Fibroblast of lung (primary cell): ENCODE measurements around the gene MBOAT1.

Experiments used
- CTCF ChIP-seq, 2 donors: IDR thresholded peaks in 1 of 2; conservative IDR thresholded peaks in 1 of 2; 1 replicate in 1 of 2; 2 replicates in 1 of 2; pipeline ENCODE4 v1.5.1; 2011 to 2012; ENCODE audit warnings: low read length in 2 of 2, control low read depth in 1 of 2, inconsistent platforms in 1 of 2, low read depth in 1 of 2, mild to moderate bottlenecking in 1 of 2
- EZH2 ChIP-seq: IDR thresholded peaks from 2 replicates; pipeline ENCODE4 v1.5.1; 2012; ENCODE audit warnings: low read length, control low read depth, mild to moderate bottlenecking; ENCODE audit errors: missing control alignments

GRCh38 chr6:20210158-20210557 is 2.1 kb downstream of the MBOAT1 start:
- TF ChIP-seq CTCF (conservative IDR thresholded peaks at IDR 0.05 in 1 of 2, IDR thresholded peaks at IDR 0.05 in 1 of 2; ENCODE audit: low read depth in 1 of 2, low read length in 2 of 2) (no peak), EZH2 (no peak)
